Measurements from ENCODE around the gene UTS2R.
"Not testable (repeated sequence)": the region's sequence is repeated elsewhere in the genome, so short reads cannot be mapped to it uniquely, and the experiment has no call there.

Gene UTS2R

DNA sequence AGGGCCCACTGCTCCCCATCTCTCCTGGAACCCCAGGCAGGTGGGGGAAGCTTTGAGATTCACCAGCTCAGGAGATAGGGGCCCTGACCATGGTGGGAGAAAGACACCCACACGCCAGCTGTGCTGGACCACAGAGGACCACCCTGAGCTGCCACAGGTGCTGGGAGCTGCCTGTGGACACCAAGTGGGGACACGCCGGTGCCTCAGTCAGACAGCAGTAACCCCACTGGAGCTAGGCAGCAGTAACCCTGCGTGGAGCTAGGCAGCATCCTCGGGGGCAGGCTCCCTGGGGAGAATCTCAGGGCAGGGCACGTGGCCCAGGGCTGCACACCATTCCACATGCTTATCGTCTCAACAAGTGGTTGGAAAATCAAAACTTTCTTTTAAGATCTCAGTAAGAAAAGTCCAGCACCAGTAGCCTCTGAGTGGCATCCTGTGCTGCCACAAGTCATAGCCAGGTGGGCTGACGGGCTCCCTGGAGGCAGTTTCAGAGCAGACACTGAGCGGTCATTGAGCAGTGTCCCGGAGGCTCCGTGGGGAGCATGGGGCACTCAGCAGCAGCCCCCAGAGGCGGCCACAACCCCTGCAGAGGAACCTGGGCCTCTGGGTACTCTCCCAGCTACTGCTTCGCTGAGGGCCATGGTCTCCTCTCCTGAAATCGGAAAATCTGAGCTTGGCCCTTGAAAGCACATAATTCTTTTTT lies 38.6 kb downstream of the UTS2R start:
- DNase-seq = no peak

DNA sequence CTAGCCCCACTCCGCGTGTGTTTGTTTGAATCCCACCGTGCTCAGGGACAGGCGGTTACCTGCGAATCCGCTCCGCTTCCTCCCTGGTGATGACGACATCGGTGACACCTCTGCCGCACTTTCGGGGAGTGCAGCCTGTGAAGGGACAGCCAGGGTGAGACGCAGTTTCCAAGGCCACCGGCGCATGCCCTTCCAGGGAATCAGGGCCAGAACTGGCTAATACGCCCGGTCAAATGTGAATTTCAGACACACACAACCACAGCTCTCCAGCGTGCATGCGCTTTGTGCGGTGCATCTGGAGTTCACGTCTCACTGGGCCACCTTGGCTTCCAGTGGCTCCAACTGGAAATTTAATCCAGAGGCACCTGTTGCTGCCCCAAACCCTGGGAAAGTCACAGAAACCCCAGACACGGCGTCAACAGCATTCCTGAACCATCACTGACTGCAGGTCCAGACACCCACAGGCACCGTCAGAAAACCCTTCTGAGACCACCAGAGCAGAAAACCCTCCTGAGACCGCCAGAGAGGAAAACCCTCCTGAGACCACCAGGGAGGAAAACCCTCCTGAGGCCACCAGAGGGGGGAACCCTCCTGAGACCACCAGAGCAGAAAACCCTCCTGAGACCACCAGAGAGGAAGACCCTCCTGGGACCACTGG lies 40.0 kb downstream of the UTS2R start:
- no peak for DNase-seq

DNA sequence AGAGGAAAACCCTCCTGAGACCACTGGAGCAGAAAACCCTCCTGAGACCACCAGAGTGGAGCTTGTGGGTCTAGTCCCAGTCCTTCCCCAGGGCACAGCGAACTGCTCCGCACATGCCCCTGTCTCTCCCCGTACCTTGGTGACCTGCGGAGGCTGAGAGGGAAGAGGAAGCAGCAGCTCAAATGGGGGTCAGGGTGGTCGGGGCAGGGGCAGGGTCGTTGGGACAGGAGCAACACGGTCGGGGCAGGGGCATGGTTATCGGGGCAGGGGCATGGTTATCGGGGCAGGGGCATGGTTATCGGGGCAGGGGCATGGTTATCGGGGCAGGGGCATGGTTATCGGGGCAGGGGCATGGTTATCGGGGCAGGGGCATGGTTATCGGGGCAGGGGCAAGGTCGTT lies 40.5 kb downstream of the UTS2R start:
- not testable (repeated sequence) for DNase-seq

DNA sequence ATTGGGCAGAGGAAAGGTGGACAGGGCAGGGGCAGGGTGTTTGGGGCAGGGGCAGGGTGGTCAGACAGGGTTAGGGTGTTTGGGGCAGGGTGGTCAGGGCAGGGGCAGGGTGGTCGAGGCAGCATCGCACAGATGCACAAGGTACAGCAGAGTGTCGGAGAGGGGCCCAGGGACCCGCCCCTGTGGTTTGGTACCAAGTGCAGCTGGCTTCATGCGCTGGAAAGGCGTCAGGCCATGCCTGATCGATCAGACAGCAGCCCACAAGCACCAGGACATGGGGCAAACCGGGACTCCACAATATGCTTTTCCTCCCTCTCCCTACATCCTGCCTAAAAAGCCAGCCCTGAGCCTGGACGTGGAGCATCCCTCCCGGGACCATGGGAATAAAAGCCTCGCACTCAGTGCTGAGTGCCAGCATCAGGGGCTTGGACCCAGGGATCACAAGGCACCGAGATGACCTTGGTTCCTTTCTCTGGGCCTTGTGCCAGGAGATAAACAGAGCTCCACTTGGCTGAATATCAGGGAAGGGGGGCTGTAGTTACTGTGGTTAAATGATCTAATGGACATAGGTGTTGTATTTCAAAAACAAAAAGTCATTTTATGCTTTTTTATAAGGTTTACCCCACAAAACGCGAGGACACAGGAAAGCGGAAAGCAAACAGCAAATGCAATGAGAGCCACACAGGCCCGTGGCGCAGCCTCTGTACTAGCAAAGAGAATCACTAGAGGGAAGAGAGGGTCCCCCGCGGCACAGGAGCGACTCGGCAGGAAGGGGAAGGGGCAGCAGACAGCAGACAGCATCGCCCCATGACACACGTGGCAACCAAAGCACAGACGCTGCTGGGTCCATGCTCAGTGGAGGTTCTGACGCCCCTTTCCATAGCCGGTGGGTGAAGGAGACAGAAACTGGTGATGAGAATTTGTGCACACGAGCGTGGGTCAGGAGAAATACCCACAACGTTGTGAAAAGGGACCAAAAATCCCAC lies 41.3 kb downstream of the UTS2R start:
- no peak for DNase-seq

DNA sequence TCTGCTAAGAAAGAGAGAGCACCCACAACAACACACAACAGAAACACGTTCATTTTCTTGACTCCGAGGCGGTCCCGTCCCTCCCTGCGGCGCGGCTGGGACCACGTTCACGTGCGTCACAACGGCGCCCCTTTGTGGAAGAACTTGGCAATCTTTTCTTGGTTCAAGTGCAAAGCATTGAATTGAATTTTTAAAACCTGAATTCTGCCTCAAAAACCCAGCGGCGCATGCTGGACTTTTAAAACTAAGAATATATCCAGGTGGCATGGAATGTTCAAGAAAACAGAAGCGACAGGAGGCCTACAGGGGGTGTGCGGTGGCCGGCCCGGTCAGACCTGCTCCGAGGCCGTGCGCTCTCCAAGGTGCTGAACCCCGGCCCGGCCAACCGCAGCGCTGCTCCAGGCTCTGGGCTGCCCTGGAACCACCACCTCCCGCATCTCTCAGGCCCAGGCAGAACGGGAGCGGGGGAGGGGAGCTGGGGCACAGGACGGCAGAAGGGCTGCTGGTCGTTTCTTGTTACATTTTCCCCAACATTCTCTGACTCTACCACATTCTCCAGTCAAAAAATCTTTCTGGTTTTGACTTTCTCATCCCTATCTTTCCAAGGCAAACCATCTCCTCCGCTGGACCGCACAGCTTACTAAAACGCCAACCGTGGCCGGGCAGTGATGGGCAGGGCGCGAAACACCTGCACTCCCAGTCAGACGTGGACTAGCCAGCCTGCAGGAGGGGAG lies 43.1 kb downstream of the UTS2R start:
- peak; percentile 82 for DNase-seq

DNA sequence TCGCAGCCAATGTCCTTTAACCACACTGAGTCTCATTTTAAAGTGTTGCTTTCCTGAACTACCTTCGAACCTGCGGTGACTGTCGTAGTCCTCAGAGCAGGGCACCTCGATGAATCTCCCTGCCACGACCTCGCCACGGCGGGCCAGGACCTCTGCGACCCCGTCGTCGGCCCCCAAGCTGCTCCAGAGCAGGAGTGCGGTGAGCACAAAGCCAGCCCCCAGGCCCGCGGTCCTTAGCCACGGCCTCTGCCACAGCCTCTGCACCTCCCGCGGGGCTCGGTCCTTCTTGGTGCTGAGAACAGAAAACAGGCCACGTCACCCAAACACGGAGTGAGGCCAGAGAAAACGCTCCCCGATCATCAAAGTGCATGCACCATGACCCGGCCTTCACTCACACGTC lies 43.8 kb downstream of the UTS2R start:
- no peak for DNase-seq

DNA sequence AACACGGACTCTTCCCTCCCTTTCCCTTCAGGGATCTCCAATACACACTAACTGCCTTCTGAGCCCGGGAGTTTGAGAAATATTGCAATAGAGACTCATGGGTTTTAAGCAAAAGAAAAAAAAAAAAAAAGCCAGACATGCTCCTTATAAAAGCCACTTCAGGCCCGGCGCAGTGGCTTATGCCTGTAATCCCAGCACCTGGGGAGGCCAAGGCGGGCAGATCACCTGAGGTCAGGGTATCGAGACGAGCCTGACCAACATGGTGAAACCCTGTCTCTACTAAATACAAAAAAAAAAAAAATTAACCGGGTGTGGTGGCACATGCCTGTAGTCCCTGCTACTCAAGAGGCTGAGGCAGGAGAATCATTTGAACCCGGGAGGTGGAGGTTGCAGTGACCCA lies 44.2 kb downstream of the UTS2R start:
- no peak for DNase-seq

DNA sequence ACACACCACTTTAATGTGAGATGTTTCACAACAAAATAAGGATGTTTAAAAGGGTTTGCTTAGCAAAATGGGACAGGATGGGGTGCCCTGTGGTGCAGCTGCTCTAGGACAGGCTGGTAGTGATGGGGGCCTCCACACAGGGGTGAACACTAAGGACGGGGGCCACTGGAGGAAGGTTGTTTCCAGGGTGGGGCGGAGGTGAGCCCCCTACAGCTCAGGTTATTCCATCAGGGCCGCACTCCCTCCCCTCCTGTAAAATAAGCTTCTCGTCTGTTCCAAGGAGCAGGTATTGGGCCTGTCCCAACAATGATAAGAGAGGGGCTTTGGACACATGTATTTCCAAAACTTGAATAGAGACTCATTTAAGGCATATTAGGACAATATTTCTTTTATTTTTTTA lies 44.7 kb downstream of the UTS2R start:
- DNase-seq = no peak

DNA sequence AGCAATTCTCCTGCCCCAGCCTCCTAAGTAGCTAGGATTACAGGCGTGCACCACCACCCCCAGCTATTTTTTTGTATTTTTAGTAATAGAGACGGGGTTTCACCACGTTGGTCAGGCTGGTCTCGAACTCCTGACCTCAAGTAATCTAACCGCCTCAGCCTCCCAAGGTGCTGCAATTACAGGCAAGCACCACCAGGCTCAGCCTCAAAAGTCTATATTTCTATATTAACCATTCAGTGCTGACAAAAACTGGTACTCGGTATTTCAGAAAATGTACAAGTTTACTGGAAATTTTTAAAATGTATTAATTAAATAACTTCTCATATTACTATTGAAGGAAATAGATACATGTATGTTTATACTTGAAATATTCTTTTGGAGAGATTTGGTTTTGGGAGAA lies 45.2 kb downstream of the UTS2R start:
- peak; percentile 48 for DNase-seq

DNA sequence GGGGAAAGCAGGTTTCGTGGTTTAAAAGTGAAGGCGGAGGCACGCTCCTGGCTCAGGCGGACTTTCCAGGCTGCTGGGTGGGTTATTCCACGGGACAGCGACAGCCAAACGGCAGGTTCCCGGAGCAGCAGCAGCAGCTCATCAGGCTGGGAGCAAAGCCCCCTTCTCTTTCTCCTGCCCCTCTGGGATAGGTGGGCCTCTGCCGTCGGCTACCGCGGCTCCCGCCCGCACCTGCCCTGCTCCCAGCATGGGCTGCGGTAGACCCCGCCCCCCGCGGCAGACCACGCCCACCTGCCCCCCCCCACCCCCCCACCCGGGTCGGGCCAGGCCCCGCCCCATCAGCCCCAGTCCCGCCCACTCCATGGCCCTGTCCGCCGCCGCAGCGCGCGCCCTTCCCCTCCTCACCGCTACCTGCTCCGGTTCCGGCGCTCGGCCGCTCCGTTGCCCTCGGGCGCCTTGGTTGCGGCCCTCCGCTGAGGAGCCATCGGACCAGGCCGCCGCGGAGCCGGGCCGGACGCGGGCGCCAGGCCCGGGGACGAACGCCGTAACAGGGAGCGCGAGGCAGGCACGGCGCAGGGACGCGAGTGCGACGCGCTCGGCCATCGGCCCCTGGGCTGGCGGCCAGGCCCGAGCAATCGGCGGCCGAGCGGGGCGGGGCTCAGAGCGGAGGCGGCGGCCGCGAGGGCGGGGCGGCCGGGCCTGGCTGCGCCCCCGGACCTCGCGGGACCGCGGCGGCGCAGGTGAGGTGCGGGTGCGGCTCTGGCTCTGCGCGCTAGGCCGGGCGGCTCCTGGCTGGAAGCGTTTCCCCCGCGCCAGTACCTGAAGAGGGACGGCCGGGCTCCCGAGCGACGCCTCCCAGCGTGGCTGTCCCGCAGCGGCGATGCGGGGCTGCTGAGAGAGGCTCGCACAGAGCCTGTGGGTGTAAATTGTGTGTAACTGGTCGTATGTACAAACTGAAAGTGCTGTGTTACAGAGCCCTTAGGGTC lies 46.7 kb downstream of the UTS2R start, which contains the start of the genes HEXD and OGFOD3:
TSS of gene HEXD (plus strand) at position 347 of the 986 bp plus-strand sequence. CDS start 1,453 bp downstream, outside the sequence.
TSS of gene OGFOD3 (minus strand) at position 586 of the 986 bp plus-strand sequence. CDS start at position 485, 101 bp downstream.
- DNase-seq = peak; percentile 89

DNA sequence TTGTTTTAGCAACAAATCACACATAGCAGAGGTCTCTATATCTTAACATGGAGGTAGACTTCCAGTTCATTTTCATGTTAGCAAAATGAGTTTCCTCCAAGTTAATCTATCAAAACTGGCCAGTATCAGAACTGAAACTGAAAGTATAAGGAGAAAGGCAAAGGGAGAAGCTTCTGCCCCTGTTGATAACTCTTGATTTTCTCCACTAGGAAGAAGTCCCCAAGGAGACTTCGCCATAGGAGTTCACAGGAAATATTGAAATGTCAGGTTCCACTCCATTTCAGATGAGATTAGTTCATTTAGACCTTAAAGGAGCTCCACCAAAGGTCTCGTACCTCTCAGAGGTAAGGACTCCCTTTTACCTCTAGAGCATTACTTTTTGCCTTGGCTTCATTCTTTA lies 48.0 kb downstream of the UTS2R start:
- DNase-seq = peak; percentile 90

DNA sequence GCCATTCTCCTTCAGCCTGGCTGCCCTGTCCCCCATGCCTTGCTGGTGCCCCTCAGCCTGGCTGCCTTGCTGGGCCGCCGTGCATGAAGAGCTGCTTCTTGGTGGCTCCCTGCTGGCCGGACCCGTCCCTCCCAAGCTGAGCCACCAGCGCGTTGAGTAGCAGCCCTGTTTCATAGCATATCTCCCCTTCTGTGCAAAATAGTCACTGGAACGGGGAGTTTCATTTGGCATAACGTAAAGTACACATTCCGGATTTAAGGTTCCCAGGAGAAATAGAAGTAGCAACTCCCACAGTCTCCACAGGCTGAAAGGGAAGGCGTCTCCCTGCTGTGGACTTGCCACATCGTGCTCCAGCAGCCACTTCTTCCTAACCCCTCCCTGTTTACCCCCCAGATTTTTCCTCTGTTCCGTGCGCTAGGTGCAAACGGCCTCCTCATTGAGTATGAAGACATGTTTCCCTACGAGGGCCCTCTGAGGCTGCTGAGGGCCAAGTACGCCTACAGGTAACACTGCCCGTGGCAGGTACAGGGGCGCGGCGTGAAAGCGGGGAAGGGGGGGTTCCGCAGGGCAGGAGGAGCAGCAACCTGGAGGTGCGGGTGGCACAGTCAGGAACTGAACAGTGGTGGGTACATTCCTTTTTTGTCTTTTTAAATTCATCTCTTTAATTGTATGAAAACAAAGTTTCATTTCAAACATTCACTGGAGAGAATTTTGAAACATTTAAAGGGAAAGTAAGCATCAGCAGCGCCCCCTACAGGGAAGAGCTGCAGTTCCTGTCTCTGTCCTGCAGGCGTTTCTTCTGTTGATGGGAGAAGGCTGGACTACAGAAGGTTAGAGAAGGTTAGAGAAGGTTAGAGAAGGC lies 52.7 kb downstream of the UTS2R start:
- DNase-seq = peak; percentile 81

DNA sequence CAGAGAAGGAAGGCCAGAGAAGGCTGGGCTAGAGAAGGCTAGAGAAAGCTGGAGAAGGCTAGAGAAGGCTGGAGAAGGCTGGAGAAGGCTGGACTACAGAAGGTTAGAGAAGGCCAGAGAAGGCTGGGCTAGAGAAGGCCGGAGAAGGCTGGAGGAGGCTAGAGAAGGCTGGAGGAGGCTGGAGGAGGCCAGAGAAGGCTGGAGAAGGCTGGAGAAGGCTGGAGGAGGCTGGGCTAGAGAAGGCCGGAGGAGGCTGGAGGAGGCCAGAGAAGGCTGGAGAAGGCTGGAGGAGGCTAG lies 53.2 kb downstream of the UTS2R start:
- DNase-seq = no peak

All from OCI-M1 (cell line).